Adrenal gland (tissue), 5 donors: ENCODE measurements around the gene MGMT.

Experiments used
- POLR2A ChIP-seq, 2 donors: fragments of 450-650 bp; IDR thresholded peaks; one replicate each; pipeline ENCODE4 v1.6.1; 2017; ENCODE audit warnings: antibody characterized with exemption in 2 of 2, mild to moderate bottlenecking in 2 of 2, moderate library complexity in 1 of 2
- TF ChIP-seq, protein P1 (sequence below), 6 experiments: fragments of 450-650 bp in 4 of 6; fragments of 200-600 bp in 2 of 6; sonication (generic) in 1 of 6; IDR thresholded peaks; 1 replicate in 5 of 6; 2 replicates in 1 of 6; pipeline versions ENCODE4 v1.5.1 to v1.8.0; 2016 to 2021; ENCODE audit warnings: antibody characterized with exemption in 6 of 6, mild to moderate bottlenecking in 2 of 6, moderate library complexity in 1 of 6
- donor health status: DM: no; HTN: no; CAD: no.

DNA sequence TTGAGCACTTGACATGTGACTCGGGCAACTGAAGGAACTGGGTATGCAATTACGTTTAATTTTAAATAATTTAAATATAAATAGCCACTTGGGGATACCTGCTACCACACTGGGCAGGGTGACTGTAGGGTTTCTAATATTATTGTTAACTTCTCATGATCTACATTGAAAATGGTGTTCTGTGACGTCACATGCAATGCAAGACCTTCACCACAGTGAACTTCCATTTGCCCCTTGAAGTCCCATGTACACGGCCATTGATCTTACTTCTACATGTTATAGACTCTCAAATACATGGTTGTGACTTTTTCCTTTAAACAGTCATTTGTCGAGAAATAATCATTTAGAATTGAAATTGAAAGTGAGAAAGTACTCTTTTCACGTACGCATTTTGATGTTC, 154.0 kb downstream of the MGMT start:
- TF ChIP-seq, protein P1, sequence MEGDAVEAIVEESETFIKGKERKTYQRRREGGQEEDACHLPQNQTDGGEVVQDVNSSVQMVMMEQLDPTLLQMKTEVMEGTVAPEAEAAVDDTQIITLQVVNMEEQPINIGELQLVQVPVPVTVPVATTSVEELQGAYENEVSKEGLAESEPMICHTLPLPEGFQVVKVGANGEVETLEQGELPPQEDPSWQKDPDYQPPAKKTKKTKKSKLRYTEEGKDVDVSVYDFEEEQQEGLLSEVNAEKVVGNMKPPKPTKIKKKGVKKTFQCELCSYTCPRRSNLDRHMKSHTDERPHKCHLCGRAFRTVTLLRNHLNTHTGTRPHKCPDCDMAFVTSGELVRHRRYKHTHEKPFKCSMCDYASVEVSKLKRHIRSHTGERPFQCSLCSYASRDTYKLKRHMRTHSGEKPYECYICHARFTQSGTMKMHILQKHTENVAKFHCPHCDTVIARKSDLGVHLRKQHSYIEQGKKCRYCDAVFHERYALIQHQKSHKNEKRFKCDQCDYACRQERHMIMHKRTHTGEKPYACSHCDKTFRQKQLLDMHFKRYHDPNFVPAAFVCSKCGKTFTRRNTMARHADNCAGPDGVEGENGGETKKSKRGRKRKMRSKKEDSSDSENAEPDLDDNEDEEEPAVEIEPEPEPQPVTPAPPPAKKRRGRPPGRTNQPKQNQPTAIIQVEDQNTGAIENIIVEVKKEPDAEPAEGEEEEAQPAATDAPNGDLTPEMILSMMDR (IDR thresholded peaks at IDR 0.05): no peak
- no peak for TF ChIP-seq POLR2A (IDR thresholded peaks at IDR 0.05)
